NCI-H510A treated with DMSO at 0.1 percent for 48 hours (cell line): ENCODE measurements around the gene C3orf22.

Experiments
- DNase-seq: peaks from one replicate; lab custom pipeline; 2025; lab: John Stamatoyannopoulos, UW

Gene C3orf22

DNA sequence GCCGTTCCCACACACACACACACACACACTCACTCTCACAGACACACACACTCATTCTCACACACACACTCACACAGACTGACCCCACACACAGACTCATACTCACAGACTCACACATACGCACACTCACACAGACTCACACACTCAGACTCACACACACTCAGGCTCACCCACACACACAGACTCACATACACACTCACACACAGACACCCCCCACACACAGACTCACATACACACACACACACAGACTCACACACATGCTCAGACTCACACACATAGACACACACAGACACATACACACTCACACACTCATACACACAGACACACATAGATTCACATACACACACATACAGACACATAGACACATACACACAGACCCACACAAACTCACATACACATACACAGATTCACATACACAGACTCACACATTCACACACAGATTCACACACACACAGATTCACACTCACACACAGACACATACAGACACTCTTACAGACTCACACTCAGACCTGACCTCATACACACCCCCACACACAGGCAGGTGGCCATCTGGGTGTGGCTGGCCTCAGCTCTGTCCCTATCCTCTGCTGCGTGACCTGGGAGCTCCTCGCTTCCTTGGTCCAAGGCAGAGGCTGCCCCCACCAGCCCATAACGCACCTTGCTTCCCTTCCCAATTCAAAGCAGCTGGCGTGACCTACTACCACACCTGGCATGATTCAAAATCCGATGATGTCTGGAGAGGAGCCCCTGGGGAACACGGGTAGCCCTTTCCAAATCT lies 1.9 kb downstream of the C3orf22 start:
- DNase-seq: no peak

DNA sequence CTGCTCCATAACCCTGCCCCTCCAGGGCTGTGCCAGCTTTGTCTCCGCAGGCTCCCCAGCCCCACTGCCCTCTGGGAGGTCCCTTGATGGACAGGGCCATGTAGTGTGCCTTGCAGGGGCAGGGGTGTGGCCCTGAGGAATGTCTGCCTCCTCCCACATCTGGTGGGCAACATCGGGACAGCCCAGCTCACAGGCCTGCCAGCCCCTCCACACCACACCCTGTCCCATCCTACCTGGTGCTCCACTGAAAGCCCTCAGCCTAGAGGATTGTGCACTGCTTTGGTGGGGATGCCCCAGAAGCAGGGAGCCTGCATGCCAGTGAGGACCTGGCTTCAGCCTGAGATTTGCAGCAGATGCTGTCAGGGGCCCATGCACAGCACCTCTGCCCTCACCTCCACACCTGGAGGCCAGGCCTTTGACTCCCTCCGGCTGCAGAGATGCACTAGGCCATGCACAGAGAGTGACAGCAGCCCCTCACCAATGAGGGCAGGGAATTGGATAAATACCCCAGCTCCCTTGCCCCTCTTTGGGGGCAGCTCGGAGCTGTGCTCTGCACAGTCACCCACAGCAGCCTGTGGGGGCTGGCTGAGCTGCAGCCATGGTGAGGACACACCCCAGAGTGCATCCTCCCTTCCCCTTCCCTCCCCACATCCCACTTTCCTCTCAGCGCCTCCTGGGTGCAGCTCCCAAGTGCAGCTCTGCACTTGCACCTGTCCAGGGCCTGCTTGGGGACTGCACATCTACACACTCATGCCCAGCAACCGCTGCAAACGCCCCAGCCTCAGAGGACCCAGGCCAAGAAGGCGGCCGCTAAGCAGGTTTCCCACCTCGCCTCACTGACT lies 2.7 kb downstream of the C3orf22 start:
- no peak for DNase-seq

DNA sequence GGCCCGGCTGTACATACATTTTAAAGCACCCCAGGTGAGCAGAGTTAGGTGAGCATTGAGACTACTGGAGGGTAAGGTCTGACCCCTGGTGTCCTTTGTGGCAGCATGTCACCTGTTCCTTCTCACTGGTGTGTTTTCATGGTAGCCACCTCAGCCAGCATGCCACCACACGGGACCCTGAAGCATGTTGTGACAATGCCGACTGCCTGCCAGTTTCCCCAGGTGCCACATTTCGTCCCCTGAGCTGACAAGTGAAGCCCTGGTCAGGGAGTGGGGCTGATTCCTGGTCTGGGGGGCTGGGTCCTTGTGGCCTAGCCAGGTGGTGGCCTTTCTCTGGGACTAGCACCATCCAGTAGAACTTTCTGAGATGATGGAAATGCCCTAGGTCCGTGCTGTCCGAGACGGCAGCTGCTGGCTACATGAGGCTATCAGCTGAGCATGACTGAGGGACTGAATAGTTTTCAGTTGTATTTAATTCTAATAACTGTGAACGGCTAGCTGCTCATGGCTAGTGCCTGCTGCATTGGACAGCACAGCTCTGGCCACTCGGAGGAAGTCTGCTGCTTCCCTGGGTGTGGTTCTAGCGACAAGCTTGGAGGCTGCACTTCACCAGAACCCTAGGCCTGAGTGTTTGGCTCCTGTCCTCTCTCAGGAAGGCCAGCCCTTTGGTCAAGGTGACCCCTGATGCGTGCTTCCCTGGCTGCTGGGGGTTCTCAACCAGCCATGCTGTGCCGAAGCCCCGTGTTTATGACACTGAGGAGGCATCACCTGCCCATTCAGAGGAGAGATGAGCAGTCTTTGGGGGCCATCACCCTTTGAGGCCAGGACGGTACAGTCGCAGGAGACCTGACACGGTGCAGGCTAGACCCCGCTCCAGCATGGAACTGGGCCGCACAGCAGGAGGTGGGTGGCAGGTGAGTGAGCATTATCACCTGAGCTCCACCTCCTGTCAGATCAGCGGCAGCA lies 3.9 kb downstream of the C3orf22 start:
- DNase-seq: no peak

DNA sequence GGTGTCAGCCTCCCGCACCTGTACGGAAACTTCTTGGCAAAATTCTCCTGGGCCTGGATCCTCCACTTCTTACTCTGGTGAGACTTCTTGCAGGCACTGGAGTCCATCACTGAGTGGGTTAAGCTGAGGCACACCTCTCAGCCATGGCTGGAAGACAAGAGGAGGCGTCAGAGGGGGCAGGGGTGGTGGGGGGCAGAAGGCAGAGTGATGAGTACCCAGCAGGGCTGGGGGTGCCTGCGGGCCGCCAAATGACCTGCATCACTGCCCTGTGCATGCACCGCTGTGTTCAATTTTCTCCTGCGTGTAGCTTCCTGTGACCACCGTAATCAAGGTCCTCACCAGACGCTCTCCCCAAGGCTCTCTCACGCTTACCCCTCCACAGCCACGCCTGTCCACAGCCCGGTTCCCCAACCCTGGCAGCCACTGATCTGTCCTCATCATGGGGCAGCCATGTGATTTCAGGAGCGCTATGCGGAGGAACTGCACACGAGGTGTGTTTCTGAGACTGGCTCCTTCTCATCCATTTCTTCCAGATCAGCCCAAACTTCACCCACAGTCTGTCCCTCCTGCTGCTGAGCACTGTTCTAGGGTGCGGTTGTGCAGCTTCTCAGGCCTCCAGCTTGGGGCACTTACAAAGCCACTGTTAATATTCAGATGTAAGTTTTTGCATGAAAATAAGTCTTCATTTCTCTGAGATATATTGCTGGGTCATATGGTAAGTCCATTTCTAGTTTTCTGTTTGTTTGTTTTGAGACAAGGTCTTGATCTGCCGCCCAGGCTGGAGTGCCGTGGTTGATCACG lies 5.2 kb downstream of the C3orf22 start:
- DNase-seq: no peak

DNA sequence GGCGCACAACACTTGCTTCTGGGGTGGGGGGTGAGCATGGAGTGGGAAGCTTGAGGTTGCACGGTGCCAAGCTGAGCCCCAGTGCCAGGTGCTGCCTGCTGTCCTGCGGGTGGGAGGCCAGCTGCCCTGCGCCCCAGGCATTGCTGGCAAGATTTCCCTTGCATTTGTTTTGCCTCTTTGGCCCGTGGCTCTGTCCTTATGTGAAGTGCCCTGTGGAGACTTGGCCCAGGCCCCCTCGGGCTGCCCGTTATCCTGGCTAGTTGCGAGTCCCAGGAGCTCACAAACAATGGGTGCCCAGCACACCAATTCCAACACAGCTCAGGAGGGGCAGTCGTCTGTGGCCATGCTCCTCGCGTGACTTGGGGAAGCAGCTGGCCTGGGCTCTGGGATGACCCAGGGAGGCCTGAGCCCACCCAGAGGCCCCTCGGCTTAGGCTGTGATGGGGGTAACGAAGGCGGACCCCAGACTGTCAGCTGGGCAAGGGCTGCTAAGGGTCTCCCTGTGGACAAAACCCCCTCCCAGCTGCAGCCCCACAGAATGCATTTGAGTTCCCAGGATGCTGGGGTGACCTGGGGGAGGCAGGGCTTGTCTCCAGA lies 5.9 kb downstream of the C3orf22 start:
- DNase-seq: no peak

DNA sequence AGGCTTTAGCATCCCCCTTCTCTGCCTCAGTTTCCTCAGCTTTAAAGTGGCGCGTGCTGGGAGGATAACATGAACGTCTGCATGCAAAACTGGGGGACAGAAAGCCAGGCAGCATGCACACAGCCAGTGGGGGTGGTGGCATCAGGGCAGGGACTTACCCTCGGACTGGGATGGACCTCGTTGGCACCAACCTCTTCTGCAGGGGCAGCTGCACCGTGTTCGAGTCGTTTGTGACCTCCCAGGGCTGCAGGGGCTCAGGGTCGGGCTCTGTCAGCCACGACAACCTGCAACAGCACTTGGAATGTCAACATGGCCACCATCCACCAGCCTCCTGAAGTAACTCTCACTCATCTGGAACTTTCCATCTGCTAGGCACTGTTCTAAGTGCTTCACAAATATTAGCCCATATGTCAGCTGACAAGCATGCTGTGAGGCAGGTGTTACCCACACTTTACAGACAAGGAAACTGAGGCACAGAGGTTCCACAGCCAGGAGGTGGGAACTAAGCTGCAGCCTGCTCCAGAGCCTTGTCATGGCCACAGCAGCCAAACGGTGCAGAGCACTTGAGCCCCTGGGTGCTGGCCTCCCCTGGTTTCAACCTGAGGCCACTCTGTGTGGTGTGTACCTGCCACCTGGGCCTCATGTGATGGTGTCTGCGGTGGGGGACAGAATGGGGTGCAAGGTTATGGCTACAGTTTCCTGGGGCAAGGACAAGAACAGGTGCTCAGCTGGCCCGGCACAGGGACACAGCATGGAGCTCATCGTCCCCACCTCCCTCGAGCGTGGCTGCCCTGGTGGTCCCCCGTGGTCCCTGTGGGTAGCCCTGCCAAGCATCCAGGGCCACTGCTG lies 6.7 kb downstream of the C3orf22 start:
- no peak for DNase-seq

DNA sequence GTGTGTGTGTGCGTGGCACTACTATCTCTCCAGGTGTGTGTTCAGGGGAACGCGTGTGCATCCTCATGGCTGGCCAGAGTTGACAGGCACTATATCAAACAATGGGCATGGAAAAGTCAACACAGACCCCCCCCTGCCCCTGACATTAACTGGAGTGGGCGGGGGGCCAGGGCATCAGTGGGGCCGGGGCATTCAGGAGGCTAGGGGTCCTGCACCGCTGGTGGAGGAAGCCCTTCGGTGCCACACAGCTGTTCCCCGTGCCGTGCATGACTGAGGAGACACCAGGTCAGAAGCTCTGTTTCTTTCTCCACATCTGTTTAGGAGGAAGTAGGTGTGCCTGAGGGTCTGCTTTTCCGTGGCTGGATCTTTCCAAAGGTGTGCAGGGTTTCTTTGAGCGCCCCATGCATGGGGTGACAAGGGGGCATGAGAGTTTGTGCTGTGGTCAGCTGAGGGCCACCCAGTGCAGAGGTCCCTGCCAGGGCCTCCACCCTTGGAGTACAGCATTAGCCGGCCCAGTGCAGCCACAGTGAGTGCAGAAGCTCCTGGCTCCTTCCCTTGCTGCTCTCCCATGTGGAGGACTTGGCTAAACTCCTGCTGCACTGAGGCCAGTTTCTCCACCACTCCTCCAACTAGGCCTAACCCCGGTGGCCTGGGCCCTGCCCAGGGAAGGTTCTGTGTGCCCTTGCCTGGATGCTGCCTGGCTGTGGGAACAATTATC lies 7.5 kb downstream of the C3orf22 start:
- no peak for DNase-seq

DNA sequence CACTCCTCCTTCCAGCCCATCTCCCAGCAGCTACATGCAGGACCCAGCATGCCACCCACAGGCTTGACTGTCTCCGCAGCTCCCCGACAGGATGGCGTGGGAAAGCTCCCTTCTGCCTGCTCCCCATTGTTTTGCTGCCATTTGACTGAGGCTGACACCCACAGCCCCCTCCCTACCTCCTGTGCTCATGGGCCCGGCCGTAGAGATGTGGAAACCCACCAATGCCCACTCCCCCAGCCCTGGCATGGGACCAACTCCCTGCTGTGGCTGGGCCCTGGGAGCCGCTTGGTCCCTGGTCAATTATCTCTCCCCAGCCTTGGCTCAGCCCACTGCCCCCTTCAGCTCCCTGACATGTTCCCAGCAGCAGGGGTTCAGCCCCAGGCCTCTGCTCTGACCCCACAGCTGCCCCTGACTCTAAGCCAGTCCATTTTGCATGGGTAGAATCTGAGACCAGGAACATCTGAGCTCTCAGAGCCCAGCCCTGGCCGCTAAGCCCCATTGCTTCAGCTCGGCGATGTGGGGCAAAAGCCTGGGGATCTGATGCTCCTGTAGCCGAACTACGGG lies 8.2 kb downstream of the C3orf22 start:
- DNase-seq: no peak

- DNase-seq: no peak
These were observed 8.8 kb downstream of the C3orf22 start for GRCh38 chr3:126549861-126550487.

DNA sequence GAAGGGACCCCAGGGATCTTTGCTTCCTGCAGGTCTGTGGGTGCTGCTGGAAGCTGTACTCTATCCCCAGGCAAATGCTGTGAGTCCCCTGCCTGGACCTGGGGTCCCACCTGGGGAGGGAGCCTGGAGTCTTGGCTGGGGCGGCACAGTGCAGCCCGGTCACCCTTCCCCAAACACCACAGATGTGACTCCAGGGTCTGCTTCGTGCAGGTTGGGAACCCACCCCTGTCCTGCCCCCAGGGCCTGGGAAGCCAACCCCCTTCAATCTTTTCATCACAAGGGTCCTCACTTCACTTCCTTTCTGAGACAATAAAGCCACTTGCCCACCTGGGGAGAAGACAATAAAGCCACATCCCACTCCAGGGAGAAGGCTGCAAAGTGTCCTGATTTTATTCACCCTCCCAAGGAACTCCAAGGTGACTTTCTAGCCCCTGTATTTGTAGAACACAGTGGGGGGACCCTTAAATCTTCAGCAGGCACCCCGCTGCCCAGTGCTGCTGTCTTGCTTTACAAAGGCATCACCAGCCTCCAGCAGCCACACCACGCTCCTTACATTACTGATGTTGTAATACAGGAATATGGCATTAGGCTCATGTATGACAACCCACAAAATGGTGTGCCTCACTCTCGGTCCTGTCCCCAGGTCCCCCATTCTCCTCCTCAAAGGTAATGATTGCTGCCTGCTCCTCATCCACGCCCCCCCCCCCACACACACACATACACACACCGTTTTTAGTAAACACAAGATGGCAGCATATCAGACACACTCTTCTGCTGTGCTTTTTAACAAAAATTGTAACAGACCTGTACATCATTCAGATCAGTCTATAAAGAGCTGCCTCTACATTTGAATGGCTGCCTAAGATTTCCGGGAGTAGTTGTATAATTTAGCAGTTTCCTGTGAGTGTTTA lies 9.9 kb downstream of the C3orf22 start:
- DNase-seq: no peak

GRCh38 chr3:126547721-126548120 lies 11.0 kb downstream of the C3orf22 start:
- DNase-seq: no peak

DNA sequence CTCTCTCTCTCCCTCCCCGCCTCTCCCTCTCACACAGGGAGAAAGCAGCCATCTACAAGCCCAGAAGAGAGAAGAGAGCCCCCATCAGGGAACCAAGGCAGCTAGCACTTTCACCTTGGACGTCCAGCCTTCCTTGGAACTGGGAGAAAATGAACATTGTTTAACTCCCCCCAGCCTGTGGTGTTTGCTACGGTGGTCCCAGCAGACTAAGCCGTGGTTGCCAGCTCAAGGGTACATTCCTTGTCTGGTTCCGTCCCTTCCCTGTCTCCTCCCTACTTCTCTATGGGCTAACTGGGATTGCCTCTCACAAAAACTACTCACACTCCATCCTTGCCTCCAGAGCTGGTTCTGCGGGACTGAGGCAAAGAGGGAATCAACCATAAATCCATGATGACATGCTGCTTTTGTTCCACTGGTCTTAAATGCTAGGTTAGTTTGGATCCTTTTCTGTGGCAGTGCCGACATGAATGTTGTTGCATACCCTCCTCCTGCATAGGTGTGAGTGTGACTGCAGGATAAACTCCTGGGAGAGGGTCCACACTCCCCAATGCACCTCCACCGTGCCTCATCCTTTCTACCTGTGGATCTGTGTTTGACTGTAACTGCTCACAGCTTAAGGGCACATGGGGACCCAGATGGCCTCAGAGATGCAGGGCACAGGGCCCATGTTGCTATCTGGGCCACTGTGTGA lies 12.0 kb downstream of the C3orf22 start:
- no peak for DNase-seq

DNA sequence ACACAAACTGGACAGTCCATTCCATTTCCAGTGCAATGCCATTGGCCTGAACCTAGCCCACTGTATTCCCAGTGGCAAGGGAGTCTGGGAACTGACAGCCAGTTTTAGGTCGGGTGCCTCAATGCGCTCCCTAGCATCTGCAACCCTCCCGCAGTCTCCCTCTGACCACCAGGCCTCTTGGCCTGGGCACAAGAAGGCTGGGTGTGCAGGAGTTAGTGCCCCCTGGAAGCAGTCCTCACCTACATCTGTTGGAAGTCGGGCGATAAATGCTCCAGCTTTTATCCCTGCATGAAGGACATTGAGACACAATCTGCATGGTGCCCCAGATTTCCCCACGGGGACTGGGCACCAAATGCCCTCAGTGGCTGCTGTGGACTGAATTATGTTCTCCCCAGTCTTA lies 12.7 kb downstream of the C3orf22 start:
- DNase-seq: no peak

GRCh38 chr3:126545544-126545943 lies 13.2 kb downstream of the C3orf22 start:
- no peak for DNase-seq

DNA sequence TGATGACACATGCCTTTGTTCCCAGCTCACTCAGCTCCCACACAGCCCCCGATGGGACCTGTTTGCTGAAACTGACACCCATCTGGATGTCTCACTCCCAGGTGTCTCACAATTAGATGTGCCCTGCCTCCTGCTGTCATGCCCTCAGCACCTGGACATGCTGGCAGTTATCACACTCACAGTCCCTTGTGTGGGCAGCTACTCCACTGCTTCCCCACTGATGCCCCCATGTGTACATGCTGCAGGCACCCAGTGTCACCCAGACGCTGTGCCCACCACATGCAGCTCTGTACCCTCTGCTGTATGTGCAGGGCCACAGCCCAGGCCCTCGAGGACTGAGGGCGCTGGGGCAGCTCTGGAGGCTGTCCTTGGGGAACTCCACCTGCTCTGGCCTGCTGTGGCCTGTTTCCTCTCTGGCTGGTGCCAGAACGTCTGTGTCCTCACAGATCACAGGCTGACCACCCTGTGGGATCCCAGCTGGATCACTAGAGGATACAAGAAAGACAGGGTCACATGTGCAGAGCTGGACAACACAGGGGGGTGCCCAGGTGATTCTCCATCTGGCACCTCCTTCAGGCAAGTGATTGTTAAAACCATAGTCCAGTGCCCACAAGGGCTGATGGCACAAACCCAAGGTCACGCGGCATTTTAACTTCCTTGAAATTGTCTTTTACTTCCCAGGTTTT lies 14.0 kb downstream of the C3orf22 start:
- no peak for DNase-seq

GRCh38 chr3:126543457-126544061 lies 15.2 kb downstream of the C3orf22 start:
- DNase-seq: no peak
